Stimulated activated CD8-positive, alpha-beta memory T cell treated with anti-CD3 and anti-CD28 coated beads, Interleukin-2, amount 100 ng/mL, for 1 hour (primary cell): ENCODE data around the gene FLYWCH2.
A peak's percentile ranks its signal among the peaks of the same experiment; 100 is the strongest.
"Not testable (repeated sequence)": the region's sequence is repeated elsewhere in the genome, so short reads cannot be mapped to it uniquely, and the experiment has no call there.

Experiments used
- DNase-seq, 2 donors: peaks; one replicate each; pipeline ENCODE4 v3.0.0-alpha.2; 2020; ENCODE audit warnings: low read depth in 2 of 2

Gene FLYWCH2

DNA sequence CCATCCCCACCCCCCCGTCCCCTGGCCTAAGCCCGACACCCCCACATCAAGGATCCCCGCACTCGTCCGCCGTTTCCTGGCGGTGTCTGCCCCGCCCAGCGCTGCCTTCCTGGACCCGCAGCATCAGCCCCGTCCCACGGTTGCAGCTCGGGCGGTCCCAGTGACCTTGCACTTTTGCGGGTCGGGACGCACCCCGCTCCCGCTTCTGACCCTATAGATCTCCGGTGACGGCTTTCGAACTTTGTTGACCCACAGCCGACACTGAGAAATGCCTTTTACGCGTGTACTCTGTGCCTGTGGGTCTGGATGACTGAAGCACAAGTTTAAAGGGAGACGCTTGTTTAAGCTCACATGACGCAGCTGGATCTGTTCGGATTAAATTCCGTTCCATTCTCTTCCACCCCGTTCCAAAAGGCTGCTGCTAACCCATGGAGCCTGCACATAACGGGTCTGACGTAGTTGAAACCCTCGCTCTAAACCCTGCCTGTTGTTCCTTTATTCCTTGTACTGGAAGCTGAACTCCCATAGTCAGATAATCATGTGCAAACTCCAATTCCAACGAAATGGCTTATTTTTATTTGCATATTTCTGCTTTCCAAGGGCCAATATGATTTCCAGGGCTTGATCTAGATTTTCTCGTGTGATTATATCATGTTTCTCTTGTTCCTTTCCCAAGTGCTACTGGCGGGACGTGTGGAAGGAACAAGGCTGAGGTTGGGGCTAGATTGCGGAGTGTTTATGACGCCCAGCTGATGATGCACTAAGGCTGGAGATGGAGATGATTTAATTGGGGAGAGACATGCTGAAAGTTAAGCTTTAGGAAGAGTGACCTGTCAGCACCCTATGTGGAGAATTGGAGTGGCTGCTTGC is 29.6 kb downstream of the FLYWCH2 start:
- DNase-seq = no peak

DNA sequence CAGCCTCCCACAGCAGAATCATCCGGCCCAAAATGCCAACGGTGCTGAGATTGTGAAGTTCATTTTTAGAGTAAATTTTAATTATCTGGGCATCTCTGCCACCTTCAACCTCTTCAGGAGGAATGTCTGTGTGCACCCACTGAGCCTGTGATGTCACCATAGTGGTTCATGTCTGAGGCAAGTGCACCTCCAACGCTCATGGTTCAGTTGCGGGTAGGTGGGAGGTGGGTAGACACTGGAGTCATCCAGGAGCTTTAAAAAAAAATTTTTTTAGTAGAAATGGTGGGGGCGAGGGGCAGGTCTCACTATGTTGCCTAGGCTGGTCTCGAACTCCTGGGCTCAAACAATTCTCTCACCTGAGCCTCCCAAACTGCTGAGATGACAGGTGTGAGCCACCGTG is 30.6 kb downstream of the FLYWCH2 start:
- DNase-seq = no peak

DNA sequence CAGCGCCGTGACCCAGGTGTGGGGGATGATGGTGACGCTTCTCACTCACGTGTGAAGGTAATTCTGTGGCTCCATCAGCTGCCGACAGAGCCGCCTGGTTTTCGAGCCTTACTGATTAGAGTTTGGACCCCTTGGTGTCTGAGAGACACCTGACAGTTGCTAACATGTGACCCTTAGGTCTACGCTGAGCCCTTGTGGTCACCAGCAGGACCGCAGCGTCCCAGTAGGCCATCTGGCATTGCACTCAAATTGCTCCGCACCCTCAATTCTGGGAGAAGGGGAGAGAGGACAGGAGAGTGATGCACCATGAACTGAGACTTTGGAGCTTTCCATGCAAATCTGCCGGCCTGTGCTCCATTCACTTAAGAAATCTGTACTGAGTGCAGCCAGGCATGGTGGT is 31.2 kb downstream of the FLYWCH2 start:
- no peak for DNase-seq

DNA sequence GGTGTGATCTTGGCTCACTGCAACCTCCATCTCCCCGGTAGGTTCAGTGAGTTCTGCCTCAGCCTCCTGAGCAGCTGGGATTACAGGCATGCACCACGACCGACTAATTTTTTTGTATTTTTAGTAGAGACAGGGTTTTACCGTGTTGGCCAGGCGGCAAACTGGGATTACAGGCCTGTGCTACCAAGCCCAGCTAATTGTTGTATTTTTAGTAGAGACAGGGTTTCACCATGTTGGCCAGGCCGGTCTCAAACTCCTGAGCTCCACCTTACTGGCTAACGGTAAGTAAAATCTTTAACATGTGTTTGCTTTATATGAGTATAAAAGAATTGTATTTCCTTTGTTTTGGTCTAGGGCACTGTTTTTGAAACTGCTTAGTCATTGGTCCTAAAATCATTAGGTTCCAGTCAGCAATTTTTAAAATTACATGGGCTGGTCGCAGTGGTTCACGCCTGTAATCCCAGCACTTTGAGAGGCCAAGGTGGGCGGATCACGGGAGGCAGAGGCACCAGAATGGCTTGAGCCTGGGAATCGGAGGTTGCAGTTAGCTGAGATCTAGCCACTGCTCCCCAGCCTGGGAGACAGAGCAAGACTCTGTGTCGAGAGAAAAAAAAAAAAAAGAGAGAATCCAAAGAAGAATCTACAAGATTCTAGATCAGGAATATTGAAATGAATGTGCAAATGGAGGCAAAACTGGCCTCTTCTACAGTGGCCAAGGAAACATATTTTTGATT is 32.3 kb downstream of the FLYWCH2 start:
- DNase-seq = no peak

DNA sequence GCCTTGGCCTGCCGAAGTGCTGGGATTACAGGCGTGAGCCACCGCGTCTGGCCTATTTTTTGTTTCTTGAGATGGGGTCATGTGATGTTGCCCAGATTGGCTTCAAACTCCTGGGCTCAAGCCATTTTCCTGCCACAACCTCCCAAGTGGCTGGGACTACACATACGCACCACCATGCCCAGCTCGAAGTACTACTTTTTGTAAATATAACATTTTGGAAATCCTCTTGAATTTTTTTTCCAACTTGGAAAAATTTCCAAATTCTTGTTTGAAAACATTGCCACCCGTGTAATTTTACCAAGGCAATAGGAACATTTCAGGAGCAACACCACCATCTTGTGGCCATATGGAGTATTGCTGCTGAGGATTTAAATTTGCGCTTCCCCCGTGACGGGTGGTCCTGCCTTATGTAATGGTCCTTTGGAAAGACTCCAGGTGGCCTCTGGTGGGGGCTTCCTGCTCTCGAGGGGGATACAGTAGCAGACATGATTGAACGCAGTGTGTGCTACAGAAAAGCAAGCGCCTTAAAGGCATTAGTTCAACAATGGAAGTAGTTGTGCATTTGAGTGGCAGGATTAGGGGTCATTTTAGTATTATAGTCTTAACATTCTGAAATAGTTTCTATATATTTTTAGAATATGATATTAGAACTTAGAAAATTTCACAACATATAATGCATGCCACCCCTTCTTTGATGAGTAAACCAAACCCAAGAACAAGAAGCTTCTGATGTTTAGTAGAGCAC is 36.7 kb downstream of the FLYWCH2 start:
- peak; percentile 27 for DNase-seq

DNA sequence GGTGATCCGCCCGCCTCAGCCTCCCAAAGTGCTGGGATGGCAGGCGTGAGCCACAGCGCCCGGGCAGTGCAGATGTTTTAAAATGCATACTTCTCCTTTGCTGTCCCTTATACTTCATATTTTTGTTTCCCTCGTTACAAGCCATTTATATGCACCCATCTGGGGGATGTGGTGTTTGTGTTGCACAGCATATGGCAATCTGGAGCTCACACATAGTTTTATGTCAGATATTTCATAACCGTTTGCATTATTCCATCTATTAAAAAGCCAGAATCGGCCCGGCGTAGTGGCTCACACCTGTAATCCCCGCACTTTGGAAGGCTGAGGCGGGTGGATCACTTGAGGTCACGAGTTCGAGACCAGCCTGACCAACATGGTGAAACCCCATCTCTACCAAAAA is 40.5 kb downstream of the FLYWCH2 start:
- DNase-seq = no peak

DNA sequence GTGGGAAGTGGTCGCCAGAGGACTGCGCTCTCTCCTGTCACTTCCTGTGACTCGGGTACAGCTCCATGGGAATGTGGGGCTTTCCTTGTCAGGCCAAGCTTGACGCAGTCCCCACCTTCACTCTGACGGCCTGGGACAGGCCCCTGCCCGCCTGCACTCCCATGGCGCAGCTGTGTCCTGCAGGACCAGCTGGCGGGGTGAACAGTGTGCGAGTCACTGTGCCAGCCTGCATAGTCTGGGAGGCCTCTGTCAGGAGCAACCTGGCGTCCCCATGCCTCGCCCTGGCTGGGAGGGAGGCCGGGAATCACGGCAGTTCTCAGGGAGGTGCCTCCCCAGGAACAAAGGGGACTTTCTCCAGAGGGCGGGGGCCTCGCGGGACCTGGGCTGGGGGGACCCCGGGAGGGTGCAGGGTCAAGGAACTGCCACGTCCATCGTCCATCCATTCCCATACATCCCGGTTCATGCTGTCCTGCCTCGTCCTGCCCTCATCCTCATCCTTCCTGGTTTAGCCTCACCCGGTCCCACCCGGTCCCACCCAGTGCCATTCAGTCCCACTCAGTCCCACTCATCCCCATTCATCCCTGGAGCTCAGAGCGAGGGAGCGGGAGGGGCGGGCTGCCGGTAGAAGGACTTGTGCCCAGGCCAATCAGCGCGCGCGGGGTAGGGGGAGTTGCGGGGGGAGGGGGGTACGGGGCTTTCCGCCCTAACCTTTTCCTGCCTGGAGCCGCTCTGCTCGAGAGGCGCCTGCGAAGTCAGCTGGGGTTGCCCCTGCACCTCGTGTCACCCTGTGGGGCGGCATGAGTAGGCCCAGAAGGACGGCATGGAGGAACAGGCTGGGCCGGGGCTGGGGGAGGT is 42.1 kb downstream of the FLYWCH2 start:
- no peak for DNase-seq

DNA sequence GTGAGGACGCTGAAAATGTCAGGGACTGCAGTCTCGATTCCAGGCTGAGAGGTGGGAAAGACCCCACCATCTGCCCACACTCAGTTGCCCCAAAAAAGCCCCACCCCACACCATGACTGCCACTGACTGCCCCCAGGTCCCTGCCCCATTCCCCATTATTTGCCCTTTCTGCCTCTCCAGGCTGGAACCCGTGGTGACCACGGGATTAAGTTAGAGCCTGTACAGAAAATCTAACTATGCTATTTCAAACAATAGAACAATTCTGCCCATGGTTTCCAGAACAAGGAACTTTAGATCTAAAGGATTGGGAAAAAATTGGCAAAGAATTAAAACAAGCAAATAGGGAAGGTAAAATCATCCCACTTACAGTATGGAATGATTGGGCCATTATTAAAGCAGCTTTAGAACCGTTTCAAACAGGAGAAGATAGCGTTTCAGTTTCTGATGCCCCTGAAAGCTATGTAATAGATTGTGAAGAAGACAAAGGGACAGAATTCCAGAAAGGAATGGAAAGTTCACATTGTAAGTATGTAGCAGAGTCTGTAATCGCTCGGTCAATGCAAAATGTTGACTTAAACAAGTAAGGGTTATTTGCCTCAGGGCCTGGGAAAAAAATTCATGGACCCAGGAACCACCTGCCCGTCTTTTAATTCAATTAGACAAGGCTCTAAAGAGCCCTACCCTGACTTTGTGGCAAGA is 43.1 kb downstream of the FLYWCH2 start:
- no peak for DNase-seq

DNA sequence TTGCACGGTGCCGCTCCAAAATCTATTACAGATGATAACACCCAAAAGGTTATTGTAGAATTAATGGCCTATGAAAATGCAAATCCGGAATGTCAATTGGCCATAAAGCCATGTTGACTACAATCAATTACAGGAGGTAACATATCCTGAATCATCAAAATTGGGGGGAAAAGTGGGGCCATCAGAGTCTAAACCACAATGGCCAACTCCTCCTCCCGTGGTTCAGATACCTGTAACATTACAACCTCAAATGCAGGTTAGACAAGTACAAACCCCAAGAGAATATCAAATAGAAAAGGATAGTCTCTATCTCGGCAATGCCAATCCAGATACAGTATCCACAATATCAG is 43.6 kb downstream of the FLYWCH2 start:
- DNase-seq = no peak

DNA sequence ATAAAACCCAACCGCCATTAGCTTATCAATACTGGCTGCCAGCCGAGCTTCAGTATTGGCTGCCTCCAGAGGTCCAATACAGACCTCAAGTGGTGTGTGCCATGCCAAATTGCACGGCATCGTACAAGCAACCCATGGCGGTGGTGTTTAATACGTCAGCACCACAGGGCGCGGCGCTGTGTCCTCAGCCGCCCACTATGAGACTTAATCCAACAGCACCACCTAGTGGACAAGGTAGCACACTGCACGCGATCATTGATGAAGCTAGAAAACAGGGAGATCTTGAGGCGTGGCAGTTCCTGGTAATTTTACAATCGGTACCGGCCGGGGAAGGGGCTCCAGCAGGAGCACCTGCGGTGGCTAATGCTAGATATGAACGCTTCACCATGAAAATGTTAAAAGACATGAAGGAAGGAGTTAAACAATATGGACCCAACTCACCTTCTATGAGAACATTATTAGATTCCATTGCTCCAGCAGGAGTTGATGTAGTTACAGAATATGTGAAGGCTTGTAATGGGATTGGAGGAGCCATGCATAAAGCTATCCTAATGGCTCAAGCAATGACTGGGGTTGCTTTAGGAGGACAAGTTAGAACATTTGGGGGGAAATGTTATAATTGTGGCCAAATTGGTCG is 44.1 kb downstream of the FLYWCH2 start:
- DNase-seq = peak; percentile 71 to 73

DNA sequence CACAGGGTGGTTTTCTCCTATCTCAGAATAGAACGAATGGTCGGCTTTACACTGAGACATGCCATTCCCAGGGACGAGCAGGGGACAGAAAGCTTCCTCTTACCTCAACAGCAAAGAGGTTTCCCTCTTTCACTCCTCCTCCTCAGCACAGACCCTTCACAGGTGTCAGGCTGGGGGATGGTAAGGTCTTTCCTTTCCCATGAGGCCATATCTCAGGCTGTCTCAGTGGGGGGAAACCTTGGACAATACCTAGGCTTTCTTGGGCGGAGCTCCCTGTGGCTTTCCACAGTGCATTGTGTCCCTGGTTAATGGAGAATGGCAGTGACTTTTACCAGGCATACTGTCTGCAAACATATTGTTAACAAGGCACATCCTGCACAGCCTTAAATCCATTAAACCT is 45.1 kb downstream of the FLYWCH2 start:
- DNase-seq = not testable (repeated sequence)

DNA sequence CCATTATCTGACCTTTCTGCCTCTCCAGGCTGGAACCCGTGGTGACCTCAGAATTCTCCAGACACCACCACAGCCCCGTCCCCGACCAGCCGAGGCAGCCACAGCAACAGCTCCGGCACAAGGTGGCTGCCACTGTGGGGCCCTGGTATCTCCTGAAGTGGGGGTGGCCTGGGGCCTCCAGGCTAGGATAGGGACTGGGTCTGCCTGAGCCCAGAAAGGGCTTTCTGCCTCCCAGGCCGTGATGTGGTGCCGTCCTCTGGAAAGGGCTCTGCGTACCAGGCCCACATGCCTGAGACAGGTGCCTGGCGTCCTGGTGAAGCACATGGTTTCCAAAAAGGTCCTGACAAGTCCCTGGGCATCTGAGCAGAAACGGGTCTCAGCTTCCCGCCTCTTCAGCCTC is 45.8 kb downstream of the FLYWCH2 start:
- no peak for DNase-seq

DNA sequence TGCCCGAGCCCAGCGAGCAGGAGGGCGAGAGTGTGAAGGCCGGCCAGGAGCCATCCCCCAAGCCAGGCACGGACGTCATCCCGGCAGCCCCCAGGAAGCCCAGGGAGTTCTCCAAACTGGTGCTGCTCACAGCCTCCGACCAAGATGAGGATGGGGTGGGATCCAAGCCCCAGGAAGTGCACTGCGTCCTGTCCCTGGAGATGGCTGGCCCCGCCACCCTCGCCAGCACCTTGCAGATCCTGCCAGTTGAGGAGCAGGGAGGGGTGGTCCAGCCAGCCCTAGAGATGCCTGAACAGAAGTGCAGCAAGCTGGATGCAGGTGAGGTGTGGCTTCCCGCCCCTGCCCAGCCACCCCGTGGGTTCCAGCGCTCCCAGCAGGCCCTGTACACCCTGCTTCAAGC is 46.7 kb downstream of the FLYWCH2 start:
- DNase-seq = no peak

DNA sequence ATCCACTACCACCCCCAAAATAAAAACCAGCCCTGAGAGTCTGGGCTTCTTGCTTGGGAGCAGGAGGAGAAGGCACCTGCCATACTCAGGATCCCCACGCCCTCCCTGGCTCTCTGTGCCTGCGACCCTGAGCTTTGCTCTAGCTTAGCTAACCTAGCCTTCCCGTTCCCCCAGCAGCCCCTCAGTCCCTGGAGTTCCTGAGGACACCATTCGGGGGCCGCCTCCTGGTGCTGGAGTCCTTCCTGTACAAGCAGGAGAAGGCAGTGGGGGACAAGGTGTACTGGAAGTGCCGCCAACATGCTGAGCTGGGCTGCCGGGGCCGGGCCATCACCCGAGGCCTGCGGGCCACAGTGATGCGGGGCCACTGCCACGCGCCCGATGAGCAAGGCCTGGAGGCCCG is 47.2 kb downstream of the FLYWCH2 start:
- no peak for DNase-seq

DNA sequence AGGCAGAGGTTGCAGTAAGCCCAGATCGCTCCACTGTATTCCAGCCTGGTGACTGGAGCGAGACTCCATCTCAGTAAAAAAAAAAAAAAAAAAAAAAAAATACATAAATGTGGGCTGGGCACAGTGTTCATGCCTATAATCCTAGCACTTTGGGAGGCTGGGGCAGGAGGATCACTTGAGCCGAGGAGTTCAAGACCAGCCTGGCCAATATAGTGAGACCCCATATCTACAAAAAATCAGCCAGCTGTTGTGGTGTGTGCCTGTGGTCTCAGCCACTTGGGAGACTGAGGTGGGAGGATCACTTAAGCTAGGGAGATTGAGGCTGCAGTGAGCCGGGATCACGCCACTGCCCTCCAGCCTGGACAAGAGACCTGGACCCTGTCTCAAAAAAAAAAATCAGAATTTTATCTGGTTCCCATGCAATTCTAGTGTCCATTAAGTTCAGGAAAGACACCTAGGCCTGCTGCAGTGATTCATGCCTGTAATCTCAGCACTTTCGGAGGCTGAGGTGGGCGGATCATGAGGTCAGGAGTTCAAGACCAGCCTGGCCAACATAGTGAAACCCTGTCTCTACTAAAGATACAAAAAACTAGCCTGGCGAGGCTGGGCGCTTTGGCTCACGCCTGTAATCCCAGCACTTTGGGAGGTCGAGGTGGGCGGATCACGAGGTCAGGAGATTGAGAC is 48.4 kb downstream of the FLYWCH2 start:
- not testable (repeated sequence) for DNase-seq

DNA sequence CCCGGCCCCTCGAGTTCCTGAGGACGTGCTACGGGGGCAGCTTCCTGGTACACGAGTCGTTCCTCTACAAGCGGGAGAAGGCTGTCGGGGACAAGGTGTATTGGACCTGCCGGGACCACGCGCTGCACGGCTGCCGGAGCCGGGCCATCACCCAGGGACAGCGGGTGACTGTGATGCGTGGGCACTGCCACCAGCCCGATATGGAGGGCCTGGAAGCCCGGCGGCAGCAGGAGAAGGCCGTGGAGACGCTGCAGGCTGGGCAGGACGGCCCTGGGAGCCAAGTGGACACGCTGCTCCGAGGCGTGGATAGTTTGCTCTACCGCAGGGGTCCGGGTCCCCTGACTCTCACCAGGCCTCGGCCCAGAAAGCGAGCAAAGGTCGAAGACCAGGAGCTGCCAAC is 50.1 kb downstream of the FLYWCH2 start:
- no peak for DNase-seq

DNA sequence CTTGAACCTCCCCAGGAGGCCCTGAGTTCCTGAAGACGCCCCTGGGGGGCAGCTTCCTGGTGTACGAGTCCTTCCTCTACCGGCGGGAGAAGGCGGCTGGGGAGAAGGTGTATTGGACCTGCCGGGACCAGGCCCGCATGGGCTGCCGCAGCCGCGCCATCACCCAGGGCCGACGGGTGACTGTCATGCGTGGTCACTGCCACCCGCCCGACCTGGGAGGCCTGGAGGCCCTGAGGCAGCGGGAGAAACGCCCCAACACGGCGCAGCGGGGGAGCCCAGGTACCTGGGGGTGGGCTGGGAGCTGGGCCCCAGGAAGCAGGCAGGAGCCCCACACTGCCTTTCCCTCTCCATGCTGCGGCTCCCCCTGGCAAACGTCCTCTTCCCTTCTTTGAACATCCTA is 50.7 kb downstream of the FLYWCH2 start:
- no peak for DNase-seq

DNA sequence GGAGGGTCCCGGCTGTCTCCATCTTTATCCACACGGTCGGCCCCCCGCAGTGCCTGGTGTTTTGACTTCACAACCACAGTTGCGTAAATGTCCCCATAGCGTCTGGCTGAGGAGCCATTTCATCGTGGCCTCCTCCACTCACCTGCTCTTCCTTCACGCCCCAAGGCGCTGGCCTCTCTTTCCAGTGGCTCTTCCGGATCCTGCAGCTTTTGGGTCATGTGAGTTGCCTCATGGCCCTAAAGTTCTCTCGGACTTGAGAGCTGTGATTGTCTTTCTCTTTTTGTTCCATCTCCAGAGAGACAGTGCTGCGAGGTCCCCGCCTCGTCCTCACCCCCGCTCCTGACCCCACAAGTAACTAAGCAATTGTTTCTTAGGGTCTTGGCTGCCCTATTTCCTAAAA is 51.4 kb downstream of the FLYWCH2 start:
- no peak for DNase-seq

DNA sequence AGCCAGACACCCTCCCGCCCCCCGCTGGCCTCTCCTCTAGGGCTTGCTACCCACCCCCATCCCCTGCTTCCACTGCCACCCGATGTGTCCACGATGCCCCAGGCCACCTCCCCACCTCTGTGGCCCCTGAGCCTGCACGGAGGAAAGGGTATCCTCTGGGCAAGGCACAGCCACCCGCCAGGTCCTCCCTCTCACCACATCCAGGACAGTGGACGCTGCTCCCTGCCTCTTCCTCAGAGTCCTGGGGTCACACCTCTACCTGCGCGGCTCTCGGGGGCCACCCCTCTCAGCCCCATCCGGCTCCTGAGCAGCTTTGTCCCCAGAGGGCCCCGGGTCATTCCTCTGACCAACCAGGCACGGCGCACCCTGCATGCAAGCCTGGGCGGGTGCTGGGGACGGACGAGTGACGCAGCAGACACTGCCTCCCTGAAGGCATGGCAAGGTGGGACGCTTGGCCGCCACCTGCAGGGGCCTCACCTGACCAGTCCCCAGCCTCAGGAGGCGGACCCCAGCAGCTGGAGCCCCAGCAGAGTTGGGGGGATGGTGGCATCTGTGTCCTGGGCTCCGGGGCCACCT is 53.5 kb downstream of the FLYWCH2 start:
- DNase-seq = no peak

DNA sequence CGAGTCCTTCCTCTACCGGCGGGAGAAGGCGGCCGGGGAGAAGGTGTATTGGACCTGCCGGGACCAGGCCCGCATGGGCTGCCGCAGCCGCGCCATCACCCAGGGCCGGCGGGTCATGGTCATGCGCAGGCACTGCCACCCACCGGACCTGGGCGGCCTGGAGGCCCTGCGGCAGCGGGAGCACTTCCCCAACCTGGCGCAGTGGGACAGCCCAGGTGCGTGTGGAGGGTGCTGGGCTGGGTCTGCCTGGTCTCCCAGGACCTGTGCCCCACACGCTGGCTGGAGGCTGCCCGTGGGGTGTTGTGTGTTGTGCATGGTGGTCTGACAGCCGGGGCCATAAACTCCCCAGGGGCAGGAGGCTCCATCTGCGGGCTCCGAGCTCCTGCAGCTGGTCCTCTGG is 54.2 kb downstream of the FLYWCH2 start:
- no peak for DNase-seq
